H1 (cell line): Measurements from ENCODE around the gene ABHD1. TPM values are rescaled to one million over a fixed set of nuclear protein-coding genes. Genes with fewer than 3 reads are reported as not detected.
A peak's percentile ranks its signal among the peaks of the same experiment; 100 is the strongest.

Experiments used
- CTCF ChIA-PET: fragments of 300-600 bp; sonication (Branson Sonifier 250); formaldehyde crosslinking; loops from one replicate; lab custom pipeline; 2021; ENCODE audit not compliant: partially characterized antibody; lab: Charles Lee
- POLR2A ChIA-PET: fragments of 300-600 bp; sonication (Branson Sonifier 250); formaldehyde crosslinking; loops from one replicate; lab custom pipeline; 2021; ENCODE audit warnings: inconsistent platforms; ENCODE audit not compliant: partially characterized antibody; lab: Charles Lee
- DNase-seq, 2 experiments: peaks; one replicate each; pipeline versions ENCODE4 v3.0.0 to v3.0.0-alpha.2; 2010 to 2022; ENCODE audit warnings: low spot score in 2 of 2, low read depth in 1 of 2, mixed read lengths in 1 of 2
- FAIRE-seq: peaks from 2 replicates; lab custom pipeline; 2011; peaks lifted over from hg19 to GRCh38; lab: Jason Lieb, UNC
- H2AFZ ChIP-seq: 2 replicates; pipeline ENCODE4 v1.8.1; 2012; ENCODE audit warnings: low read length, inconsistent platforms
- H2AK5ac ChIP-seq: 2 replicates; pipeline ENCODE4 v1.6.1; 2013; ENCODE audit warnings: low read depth, low read length
- H2BK120ac ChIP-seq: replicated peaks from 2 replicates; pipeline ENCODE3; 2013; ENCODE audit warnings: low read depth, low read length, inconsistent platforms
- H2BK12ac ChIP-seq: 2 replicates; pipeline ENCODE4 v1.6.1; 2013; ENCODE audit warnings: low read depth, low read length
- H2BK15ac ChIP-seq: 2 replicates; pipeline ENCODE4 v1.6.1; 2013; ENCODE audit warnings: low read length
- H2BK20ac ChIP-seq: 2 replicates; pipeline ENCODE4 v1.6.1; 2013; ENCODE audit warnings: low read length
- H2BK5ac ChIP-seq: 2 replicates; pipeline ENCODE4 v1.6.1; 2013; ENCODE audit warnings: low read depth, low read length
- H3K14ac ChIP-seq: 2 replicates; pipeline ENCODE4 v1.6.1; 2013; ENCODE audit warnings: inconsistent platforms; ENCODE audit not compliant: insufficient read length
- H3K18ac ChIP-seq: 2 replicates; pipeline ENCODE4 v1.6.1; 2013; ENCODE audit warnings: low read length; ENCODE audit errors: extremely low read depth
- H3K23ac ChIP-seq: 2 replicates; pipeline ENCODE4 v1.6.1; 2013; ENCODE audit warnings: inconsistent platforms; ENCODE audit not compliant: insufficient read length
- H3K23me2 ChIP-seq: 2 replicates; pipeline ENCODE4 v1.6.1; 2013; ENCODE audit warnings: low read depth, low read length
- H3K27ac ChIP-seq: 2 replicates; pipeline ENCODE4 v1.6.1; 2011; ENCODE audit warnings: low read depth, low read length, inconsistent platforms
- H3K27me3 ChIP-seq, 4 experiments: replicated peaks in 1 of 4; 1 replicate in 1 of 4; 2 replicates in 3 of 4; pipeline versions ENCODE4 v1.6.1 to v1.8.1; 2011 to 2013; ENCODE audit warnings: low read length in 3 of 4, mild to moderate bottlenecking in 3 of 4, inconsistent platforms in 2 of 4, mixed read lengths in 2 of 4, moderate library complexity in 1 of 4; ENCODE audit not compliant: control insufficient read depth in 3 of 4, insufficient read depth in 3 of 4; ENCODE audit errors: extremely low read depth in 1 of 4
- H3K36me3 ChIP-seq, 4 experiments: 2 replicates each; pipeline versions ENCODE4 v1.6.1 to v1.8.1; 2011 to 2013; ENCODE audit warnings: mild to moderate bottlenecking in 4 of 4, low read length in 3 of 4, moderate library complexity in 2 of 4, control low read depth in 1 of 4, inconsistent platforms in 1 of 4; ENCODE audit not compliant: insufficient read depth in 4 of 4, control insufficient read depth in 2 of 4
- H3K4ac ChIP-seq: replicated peaks from 2 replicates; pipeline ENCODE3; 2013; ENCODE audit warnings: low read length, low read depth, mixed read lengths, inconsistent platforms; ENCODE audit not compliant: insufficient read length
- H3K4me1 ChIP-seq, 4 experiments: replicated peaks in 1 of 4; 1 replicate in 1 of 4; 2 replicates in 3 of 4; pipeline versions ENCODE4 v1.6.1 to v1.8.1; 2011 to 2013; ENCODE audit warnings: low read length in 3 of 4, inconsistent platforms in 2 of 4, mixed read lengths in 1 of 4; ENCODE audit not compliant: insufficient read depth in 4 of 4, control insufficient read depth in 3 of 4
- H3K4me2 ChIP-seq, 2 experiments: 2 replicates each; pipeline versions ENCODE4 v1.6.1 to v1.8.1; 2011 to 2013; ENCODE audit warnings: low read depth in 2 of 2, low read length in 2 of 2, control low read depth in 1 of 2, inconsistent platforms in 1 of 2, mild to moderate bottlenecking in 1 of 2; ENCODE audit not compliant: insufficient read depth in 1 of 2
- H3K4me3 ChIP-seq, 4 experiments: fragments of 200-600, 300-600 bp in 1 of 4; sonication (generic), shearing (Covaris generic), sonication (Bioruptor Twin) in 1 of 4; 2 replicates each; pipeline versions ENCODE4 v1.5.1 to v1.8.1; 2011 to 2016; ENCODE audit warnings: low read length in 4 of 4, low read depth in 3 of 4, control low read depth in 2 of 4, inconsistent platforms in 2 of 4, mild to moderate bottlenecking in 2 of 4, mixed read lengths in 1 of 4, moderate library complexity in 1 of 4; ENCODE audit not compliant: insufficient read depth in 2 of 4; ENCODE audit errors: extremely low read depth in 1 of 4
- H3K56ac ChIP-seq: replicated peaks from 2 replicates; pipeline ENCODE3; 2013; ENCODE audit warnings: low read depth, mild to moderate bottlenecking, mixed read lengths, low read length, inconsistent platforms; ENCODE audit not compliant: insufficient read length
- H3K79me1 ChIP-seq: 2 replicates; pipeline ENCODE4 v1.6.1; 2013; ENCODE audit warnings: low read depth, low read length, control low read depth
- H3K79me2 ChIP-seq, 2 experiments: 2 replicates each; pipeline versions ENCODE4 v1.6.1 to v1.8.1; 2012 to 2013; ENCODE audit warnings: low read length in 2 of 2, mild to moderate bottlenecking in 2 of 2, inconsistent platforms in 1 of 2; ENCODE audit not compliant: insufficient read depth in 2 of 2, control insufficient read depth in 1 of 2
- H3K9ac ChIP-seq, 4 experiments: replicated peaks in 1 of 4; 1 replicate in 1 of 4; 2 replicates in 3 of 4; pipeline versions ENCODE4 v1.6.1 to v1.8.1; 2011 to 2013; ENCODE audit warnings: low read depth in 3 of 4, low read length in 3 of 4, control low read depth in 2 of 4, mild to moderate bottlenecking in 2 of 4, moderate library complexity in 2 of 4, inconsistent platforms in 1 of 4; ENCODE audit errors: extremely low read depth in 1 of 4
- H3K9me3 ChIP-seq, 2 experiments: 2 replicates each; pipeline versions ENCODE4 v1.6.1 to v1.8.1; 2012 to 2013; ENCODE audit warnings: mild to moderate bottlenecking in 2 of 2, moderate library complexity in 2 of 2, control low read depth in 1 of 2, inconsistent platforms in 1 of 2, low read depth in 1 of 2, low read length in 1 of 2, mixed read lengths in 1 of 2; ENCODE audit not compliant: insufficient read depth in 2 of 2
- H4K20me1 ChIP-seq, 2 experiments: replicated peaks in 1 of 2; 2 replicates each; pipeline versions ENCODE3 to v1.8.1; 2011 to 2013; ENCODE audit warnings: inconsistent platforms in 2 of 2, low read length in 2 of 2, mild to moderate bottlenecking in 1 of 2; ENCODE audit not compliant: insufficient read depth in 2 of 2, control insufficient read depth in 1 of 2
- H4K5ac ChIP-seq: 2 replicates; pipeline ENCODE4 v1.6.1; 2013; ENCODE audit warnings: low read length, low read depth, mixed read lengths, inconsistent platforms; ENCODE audit not compliant: insufficient read length
- H4K8ac ChIP-seq: 2 replicates; pipeline ENCODE4 v1.8.0; 2013; ENCODE audit warnings: mild to moderate bottlenecking, moderate library complexity, low read length, inconsistent platforms; ENCODE audit not compliant: insufficient read depth; ENCODE audit errors: extremely low read depth
- H4K91ac ChIP-seq: replicated peaks from 2 replicates; pipeline ENCODE3; 2013; ENCODE audit warnings: low read length, mixed read lengths, inconsistent platforms; ENCODE audit not compliant: insufficient read length
- ATF3 ChIP-seq: IDR thresholded peaks from 2 replicates; pipeline ENCODE4 v1.6.1; 2011; ENCODE audit warnings: low read depth, mild to moderate bottlenecking, low read length; ENCODE audit not compliant: insufficient read depth
- BACH1 ChIP-seq: IDR thresholded peaks from 2 replicates; pipeline ENCODE4 v1.6.1; 2012; ENCODE audit warnings: low read length, improper control_type of control experiment
- MAFK ChIP-seq: IDR thresholded peaks from 2 replicates; pipeline ENCODE4 v1.6.1; 2012; ENCODE audit warnings: low read depth, mild to moderate bottlenecking, improper control_type of control experiment, low read length
- WGBS, 2 experiments: shearing (Covaris generic) in 1 of 2; methylation state at CpG; one replicate each; pipeline versions ENCODE4 v1.1.6 to v1.1.7; 2013 to 2015; ENCODE audit warnings: low lambda C conversion rate in 2 of 2, mixed read lengths in 2 of 2, inconsistent platforms in 1 of 2, low coverage in 1 of 2, missing lambda C conversion rate in 1 of 2; ENCODE audit not compliant: insufficient replicate concordance in 2 of 2, insufficient coverage in 1 of 2, insufficient read length in 1 of 2; ENCODE audit errors: extremely low coverage in 1 of 2, missing lambda C conversion rate in 1 of 2; 5-methylcytosine and 5-hydroxymethylcytosine counted together
- polyA plus RNA-seq, 7 experiments: library from polyadenylated mRNA; depleted of rRNA in 3 of 7; stranded (reverse) in 5 of 7; unstranded in 2 of 7; fragments of >200 nt in 5 of 7; fragments of 200-250 nt in 2 of 7; gene quantifications; 1 replicate in 5 of 7; 2 replicates in 1 of 7; 4 replicates in 1 of 7; pipeline versions ENCODE4 v1.2.1 to v1.2.3, GENCODE V29; 2011 to 2013; ENCODE audit warnings: missing spikeins in 2 of 7, mixed read lengths in 2 of 7
- total RNA-seq: library from RNA; stranded (reverse); fragmentation: NEBNext Ultra II Directional; extraction: Animal tissue kit (Norgen Biotek cat#: 25700); gene quantifications from 2 replicates; pipeline ENCODE4 v1.2.1, GENCODE V29; 2021

ABHD1 gene
- total and polyA plus RNA-seq, 2 of the 8 experiments (the other 6 are each of a cell fraction or from before 2014, with no cell fraction given), result 0.20 to 1.1 TPM

- Histone ChIP-seq H3K27ac (no peak overlapping the region), H3K4me3 (no peak overlapping the region)
- TF ChIP-seq ATF3, result no peak
- TF ChIP-seq BACH1, result peak; percentile 69; the same call in 1 of the 2 replicates
- TF ChIP-seq MAFK, result 0 out of 2 replicates have a peak, but pooled peaks have one; percentile 6
- TF ChIP-seq, all 59 proteins: peak for 2
- no peak overlapping the region for H4K5ac ChIP-seq
- H3K9ac ChIP-seq, result no peak overlapping the region
- POLR2A ChIA-PET, result interaction anchor here (2.0 kb wide), 1 partner anchor 8 kb away, joined by 6 read pairs; no protein-coding TSS in a partner anchor
- H2AK5ac ChIP-seq, result no peak overlapping the region
- H4K20me1 ChIP-seq, result no peaks in the 10 kb centered on the region
- no peak overlapping the region for H2AFZ ChIP-seq
- no peak overlapping the region for H3K23ac ChIP-seq
- H4K8ac ChIP-seq, result no peak overlapping the region
- CTCF ChIA-PET, result interaction anchor here (1.0 kb wide), 1 partner anchor 28 kb away, joined by 3 read pairs; the partner anchor contains the start of gene PREB
- 92% methylated on average over 15 of the region's 15 CpGs; no CpG with 5 or more reads in 1 of the 2 experiments for WGBS, 2 experiments
- no peak overlapping the region for H3K14ac ChIP-seq
- H3K79me1 ChIP-seq, result no peaks in the 10 kb centered on the region
- H2BK20ac ChIP-seq, result no peak overlapping the region
- no peak overlapping the region; the same call in 1 of the 2 replicates for H2BK12ac ChIP-seq
- no peak for DNase-seq
- H3K4ac ChIP-seq, result no peak overlapping the region
- H4K91ac ChIP-seq, result no peak overlapping the region
- no peak overlapping the region for H2BK15ac ChIP-seq
- H3K9me3 ChIP-seq, result no peaks in the 10 kb centered on the region
- no peak overlapping the region for H2BK5ac ChIP-seq
- no peak for FAIRE-seq
- H3K4me2 ChIP-seq, result no peak overlapping the region
- H3K23me2 ChIP-seq, result no peaks in the 10 kb centered on the region
- H2BK120ac ChIP-seq, result peak overlapping the region; percentile 43
- no peak overlapping the region; the same call in 1 of the 2 replicates for H3K18ac ChIP-seq
- no peak overlapping the region for H3K56ac ChIP-seq
- H3K27me3 ChIP-seq, result no peaks in the 10 kb centered on the region
- H3K4me1 ChIP-seq, result no peaks in the 10 kb centered on the region; a peak in 4 of 7 replicates
- H3K36me3 ChIP-seq, result no peaks in the 10 kb centered on the region
- H3K79me2 ChIP-seq, result no peaks in the 10 kb centered on the region
Measured at GRCh38 chr2:27162151-27163121, 38.8 kb downstream of the ABHD1 start.
